GM19193 (cell line): Measurements from ENCODE around the gene BICRA.

Source experiments
- POLR2A ChIP-seq: IDR thresholded peaks from 4 replicates; pipeline ENCODE4 v1.6.1; 2011; ENCODE audit not compliant: insufficient read depth, insufficient read length; ENCODE audit errors: extremely low read depth

The BICRA gene

GRCh38 chr19:47618771-47619170, 9.8 kb downstream of the BICRA start:
- no peak for TF ChIP-seq POLR2A

- no peak for TF ChIP-seq POLR2A
These were observed 10.8 kb downstream of the BICRA start for GRCh38 chr19:47619763-47620162.

- TF ChIP-seq POLR2A: no peak
These were observed 14.4 kb downstream of the BICRA start for GRCh38 chr19:47623151-47623920.

- TF ChIP-seq POLR2A: no peak
These were observed 15.0 kb downstream of the BICRA start for GRCh38 chr19:47623921-47624391.

- no peak for TF ChIP-seq POLR2A
These were observed 16.7 kb downstream of the BICRA start for GRCh38 chr19:47625650-47626049.

- TF ChIP-seq POLR2A: no peak
These were observed 17.3 kb downstream of the BICRA start for GRCh38 chr19:47626238-47626637.

- no peak for TF ChIP-seq POLR2A
These were observed 19.3 kb downstream of the BICRA start for GRCh38 chr19:47628078-47628771.

- TF ChIP-seq POLR2A: no peak
These were observed 21.7 kb downstream of the BICRA start for GRCh38 chr19:47630594-47630993.

- no peak for TF ChIP-seq POLR2A
These were observed 22.9 kb downstream of the BICRA start for GRCh38 chr19:47631681-47632446.

- no peak for TF ChIP-seq POLR2A
These were observed 24.6 kb downstream of the BICRA start for GRCh38 chr19:47633517-47633916.

- TF ChIP-seq POLR2A: no peak
These were observed 25.1 kb downstream of the BICRA start for GRCh38 chr19:47633996-47634395.

- TF ChIP-seq POLR2A: no peak
These were observed 28.6 kb downstream of the BICRA start for GRCh38 chr19:47637550-47637949.

GRCh38 chr19:47641891-47642485, 33.1 kb downstream of the BICRA start:
- no peak for TF ChIP-seq POLR2A

GRCh38 chr19:47643281-47643680, 34.3 kb downstream of the BICRA start:
- TF ChIP-seq POLR2A: no peak

GRCh38 chr19:47644199-47644598, 35.3 kb downstream of the BICRA start:
- no peak for TF ChIP-seq POLR2A
